CD4-positive, alpha-beta T cell treated with Interferon alpha-2 for 1 hour (primary cell): ENCODE data around the gene P2RX3.

Experiments
- DNase-seq, 2 donors: peaks; one replicate each; pipeline ENCODE4 v3.0.0-alpha.2; 2020 to 2022

Gene P2RX3

DNA sequence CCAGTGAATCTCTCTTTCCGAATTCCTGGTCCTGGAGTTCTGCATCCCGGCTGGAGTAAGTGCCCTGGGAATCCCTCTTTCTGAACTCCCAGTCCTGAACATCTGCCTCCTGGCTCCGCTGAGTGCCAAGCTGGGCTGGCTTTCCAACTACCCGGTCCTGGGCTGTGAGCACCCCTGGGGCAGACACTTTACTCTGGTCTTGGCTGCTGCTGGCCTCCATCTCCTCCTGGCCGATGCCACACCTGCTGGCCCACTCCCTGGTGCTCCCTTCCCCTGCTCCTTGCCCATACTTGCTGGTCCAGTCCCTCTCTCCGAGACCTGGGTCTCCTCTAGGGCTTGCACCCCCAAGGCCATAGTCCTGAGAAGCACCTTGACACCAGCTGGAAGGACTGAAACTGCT, 28.1 kb upstream of the P2RX3 start:
- no peak for DNase-seq

GRCh38 chr11:57310630-57311086, 27.5 kb upstream of the P2RX3 start:
- no peak for DNase-seq

DNA sequence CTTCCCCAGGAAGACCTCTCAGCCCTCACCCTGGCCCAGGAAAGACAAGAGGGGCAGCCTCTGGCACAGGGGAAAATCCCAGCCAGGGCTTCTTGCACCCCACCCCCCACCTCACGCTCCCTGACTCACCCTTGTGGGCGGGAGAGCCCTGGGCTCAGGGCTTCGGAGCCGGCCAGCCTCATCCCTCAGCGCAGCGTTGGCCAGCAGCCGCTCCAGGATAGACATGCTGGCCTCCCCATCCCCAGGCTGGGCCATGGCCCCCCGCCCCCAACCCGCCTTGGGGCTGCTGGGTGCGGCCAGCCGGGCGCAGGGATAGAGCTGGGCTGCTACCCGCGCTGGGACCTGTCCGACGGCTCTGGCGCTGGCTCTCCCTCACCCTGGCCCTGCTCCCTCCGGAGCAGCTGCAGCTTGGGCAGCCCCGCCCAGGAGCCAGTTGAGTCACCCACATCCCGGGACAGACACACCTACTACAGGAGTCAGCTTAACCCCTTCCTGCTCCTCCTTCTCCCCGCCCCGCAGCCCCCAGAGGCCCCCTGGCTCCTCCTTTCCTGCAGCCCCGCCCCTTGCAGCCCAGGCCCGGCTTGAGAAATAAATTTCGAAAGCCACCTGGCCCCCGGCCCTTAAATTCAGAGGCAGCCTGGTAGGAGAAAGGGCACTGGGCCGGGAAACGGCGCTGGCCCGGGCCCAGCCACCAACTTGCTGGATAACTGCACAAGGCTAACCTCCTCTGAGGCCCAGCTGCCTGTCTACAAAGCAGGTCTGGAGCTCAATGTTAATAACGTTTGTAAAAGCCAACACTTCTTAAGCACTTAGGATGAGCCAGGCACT, 26.8 kb upstream of the P2RX3 start:
- peak; percentile 29 to 39 for DNase-seq

- no peak for DNase-seq
Observed at GRCh38 chr11:57312511-57313021, 25.6 kb upstream of the P2RX3 start.

DNA sequence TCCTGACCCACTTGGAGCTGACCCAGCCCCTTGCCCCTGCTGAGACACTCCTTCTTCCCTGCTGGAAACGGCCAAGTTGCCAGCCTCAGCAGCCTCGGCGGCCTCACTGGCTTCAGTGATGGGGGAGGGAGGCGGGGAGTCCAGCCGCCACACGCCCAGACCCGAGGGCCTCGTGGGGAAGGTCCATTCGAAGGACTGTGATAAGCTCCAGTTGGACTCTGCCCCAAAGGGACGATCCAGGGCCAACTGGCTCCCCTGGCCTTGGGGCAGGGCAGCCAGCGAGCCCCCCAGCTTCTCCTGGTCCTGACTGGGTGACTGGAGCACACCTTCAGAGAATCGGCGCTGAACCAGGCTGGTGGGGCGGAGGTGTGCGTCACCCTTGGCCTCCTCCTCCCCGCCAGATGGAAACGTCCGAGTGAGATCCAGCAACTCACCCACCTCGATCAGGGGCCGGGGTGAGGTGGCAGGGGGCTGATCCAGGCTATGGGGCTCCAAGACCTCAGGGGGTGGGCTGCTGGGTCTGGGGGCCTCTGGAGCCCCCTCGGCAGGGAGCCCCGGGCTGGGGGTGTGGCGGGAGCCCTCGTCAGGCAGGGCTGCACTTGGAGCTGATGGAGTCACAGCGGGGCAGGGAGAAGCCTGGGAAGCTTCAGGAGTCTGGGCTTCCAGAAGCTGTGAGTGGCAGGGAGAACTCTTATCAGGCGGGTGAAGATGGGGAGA, 24.9 kb upstream of the P2RX3 start:
- DNase-seq = no peak

- no peak for DNase-seq
Observed at GRCh38 chr11:57313788-57314135, 24.4 kb upstream of the P2RX3 start.

DNA sequence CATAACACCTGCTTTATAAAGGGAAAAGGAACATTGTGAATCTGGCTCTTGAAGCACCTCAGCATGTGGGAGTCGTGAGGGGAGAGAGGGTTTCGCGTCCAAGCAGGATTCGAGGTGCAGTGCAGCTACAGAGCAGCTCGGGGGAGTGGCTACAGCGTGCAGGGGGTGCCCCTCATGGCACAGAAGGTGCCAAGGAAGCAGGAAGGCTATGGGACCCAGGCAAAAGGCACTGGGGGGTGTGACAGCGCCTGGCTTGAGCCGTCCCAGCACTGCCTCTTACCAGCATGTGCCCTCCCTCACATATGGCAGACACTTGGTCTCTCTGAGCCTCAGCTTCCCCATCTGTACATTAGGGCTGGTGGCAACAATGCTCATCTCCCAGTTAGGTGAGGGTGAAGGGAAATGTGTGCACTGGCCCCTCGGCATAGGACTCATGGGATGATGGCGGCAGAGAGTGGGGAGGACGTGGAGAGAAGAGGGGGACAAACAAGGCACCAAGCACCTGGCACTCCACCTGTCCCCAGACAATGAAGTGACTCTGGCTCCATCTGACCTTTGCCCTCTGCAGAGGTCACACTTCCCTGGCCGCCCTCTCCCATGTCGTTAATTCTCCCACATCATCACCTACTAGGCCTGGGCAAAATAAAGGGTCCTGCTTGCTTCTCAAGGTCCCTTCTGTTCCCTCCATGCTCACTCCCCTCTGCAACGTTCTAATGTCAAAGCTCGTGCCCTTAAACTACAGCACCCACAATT, 23.8 kb upstream of the P2RX3 start:
- DNase-seq = no peak

DNA sequence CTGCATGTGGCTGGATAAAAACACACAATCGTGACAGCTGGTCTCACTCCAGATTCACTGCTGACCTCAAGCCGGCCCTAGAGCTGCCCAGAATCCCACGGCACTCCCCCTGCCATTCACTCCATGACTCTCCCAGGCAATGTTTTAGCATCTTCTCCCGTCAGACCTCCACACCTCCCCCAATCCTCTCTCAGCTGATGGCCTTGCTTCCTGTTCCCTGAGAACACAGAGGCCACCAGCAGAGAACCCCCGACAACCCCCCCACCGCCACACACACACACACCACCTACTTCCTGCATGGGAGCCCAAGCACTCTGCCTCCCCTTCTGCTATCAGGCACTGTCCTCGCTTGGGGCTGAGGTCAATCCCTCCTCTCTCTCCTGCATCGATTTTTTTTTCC, 22.7 kb upstream of the P2RX3 start:
- no peak for DNase-seq

DNA sequence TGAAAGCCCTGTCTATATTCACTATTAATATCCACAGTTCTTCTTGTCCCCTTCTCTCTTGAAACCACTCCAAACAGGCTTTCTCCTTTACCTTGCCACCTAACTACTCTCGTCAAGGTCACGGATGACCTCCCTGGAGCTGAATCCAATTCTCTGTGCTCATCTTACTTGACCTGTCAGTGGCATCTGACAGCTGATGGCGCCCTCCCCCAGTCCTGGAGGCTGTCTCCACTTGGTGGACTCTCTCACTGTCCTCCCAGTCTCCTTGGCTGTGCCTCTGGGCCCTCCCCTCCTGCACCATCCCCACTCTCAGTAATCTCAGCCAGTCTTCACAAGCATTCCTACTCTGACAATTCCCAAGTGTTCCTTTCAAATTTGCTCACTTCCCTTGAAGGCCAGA, 22.1 kb upstream of the P2RX3 start:
- DNase-seq = no peak

DNA sequence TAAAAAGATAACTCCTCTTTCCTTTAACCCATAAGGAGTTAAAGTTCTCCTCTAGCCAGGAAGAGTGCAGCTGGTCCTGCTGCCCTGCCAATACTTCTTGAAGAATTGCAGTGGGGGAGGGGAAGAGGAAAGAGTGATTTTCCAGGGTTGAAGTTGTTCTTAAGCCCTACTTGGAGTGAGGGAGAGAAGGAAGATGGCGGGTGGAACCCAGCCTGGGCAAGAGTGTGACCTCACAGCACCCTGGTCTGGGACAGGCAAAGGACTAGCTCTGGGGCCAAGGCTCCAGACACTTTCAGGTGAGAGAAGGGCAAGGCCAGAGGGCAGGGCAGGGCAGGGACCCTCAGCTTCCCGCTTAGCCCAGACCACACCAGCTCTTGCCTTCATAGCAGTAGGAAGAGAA, 20.0 kb upstream of the P2RX3 start:
- no peak for DNase-seq

DNA sequence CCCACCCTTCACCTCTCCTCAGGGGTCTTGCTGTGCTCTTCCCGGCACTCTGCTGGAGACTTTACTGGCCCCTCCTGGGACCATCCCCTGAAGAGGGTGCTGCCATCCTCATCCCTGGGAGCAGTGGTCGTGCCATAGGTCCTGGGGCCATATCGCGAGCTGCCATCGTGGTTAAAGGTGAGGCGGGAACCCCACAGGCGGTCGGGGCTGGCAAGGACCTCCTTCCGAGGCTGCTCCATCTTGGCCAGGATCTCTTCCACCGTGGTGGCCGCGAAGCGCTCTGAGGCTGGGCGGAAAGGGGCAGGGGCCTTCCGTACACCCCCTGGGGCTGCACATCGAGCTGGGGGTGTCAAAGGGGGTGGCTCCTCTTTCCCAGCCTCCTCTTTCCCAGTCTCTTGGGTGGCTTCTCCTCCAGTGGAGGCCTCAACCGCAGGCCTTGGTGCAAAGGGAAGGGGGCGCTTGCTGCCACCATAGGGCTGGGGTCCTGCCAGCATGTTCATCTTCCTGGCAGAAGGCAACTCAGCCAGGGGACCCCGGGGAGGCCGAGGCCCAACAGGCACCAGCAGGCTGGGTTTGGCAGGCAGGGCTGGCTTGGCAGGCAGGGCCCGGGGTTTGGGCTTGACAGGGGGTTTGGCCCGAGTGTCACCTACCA, 18.0 kb upstream of the P2RX3 start:
- no peak for DNase-seq

DNA sequence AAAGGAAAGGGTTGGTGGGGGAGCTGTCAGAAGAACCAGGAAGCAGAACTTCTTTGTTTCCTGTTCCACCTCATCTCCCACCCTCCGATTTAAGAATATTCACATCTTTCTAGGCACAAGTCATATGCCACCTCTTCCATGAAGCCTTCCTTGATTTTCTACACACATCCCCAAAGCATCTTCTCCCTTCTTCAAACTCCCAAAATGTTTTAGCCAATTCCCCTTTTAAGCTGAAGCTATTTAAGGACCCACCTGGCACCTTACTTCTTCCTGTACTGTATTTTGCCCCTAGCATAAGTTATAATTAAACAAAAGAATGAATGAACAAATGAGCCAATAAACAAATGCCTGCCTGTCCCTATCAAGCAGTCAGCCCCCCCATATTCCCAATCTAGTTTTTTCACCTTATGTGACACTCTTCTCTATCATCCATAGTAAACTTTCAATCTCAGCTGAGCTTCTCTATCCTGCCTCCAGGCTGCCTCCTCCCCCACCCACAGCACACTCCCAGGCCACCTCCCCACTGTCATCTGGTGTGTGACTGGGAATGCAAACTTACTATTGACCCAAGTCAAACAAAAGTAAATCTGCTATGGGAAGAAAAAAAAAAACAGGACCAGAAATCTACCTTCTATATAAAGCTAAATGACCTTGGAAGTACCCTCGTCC, 17.3 kb upstream of the P2RX3 start:
- DNase-seq = no peak

- no peak for DNase-seq
Observed at GRCh38 chr11:57321388-57322255, 16.5 kb upstream of the P2RX3 start.

GRCh38 chr11:57322256-57323166, 15.6 kb upstream of the P2RX3 start:
- DNase-seq = no peak

DNA sequence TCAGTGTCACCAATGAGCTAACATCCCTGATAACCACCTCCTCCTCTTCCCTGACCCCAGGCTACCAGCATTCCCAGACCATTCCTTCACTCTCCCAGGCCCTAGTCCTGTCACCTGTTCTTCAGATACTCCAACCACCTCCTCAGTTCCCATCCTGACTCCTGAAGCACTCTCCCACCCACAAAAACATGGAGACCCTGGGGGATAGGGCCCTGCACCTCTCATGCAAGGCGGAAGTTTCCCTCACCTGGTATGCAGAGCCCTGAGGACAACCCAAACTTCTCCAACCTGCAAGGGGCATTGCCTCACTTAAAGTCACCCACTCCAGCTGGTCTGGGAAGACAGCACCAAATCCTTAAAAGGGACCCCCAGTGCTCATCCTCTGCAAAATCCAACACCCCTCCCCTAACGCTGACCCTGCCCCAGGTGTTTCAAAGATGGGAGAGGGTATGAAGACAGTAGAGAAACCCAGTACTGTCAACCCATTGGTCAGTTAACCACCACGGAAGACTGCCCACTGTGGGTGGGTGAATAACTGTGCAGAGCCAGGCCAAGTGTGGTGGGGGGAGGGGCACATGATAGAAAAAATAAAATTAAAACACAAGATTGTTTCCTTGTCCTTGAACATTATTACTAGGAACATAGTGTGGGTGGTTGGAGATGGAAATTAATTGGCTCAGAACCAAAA, 14.8 kb upstream of the P2RX3 start:
- DNase-seq = no peak

- DNase-seq = no peak
Observed at GRCh38 chr11:57323855-57324153, 14.3 kb upstream of the P2RX3 start.

- DNase-seq = no peak
Observed at GRCh38 chr11:57324154-57324885, 13.8 kb upstream of the P2RX3 start.

GRCh38 chr11:57324886-57325734, 13.0 kb upstream of the P2RX3 start, which contains the start of gene TNKS1BP1:
TNKS1BP1 (minus strand) TSS chr11:57324952; CDS start chr11:57321885, 3,067 bp downstream.
- peak; percentile 90 to 93 for DNase-seq
